ENCODE results near the gene IREB2.
A peak's percentile ranks its signal among the peaks of the same experiment; 100 is the strongest.
"Not testable (repeated sequence)": the region's sequence is repeated elsewhere in the genome, so short reads cannot be mapped to it uniquely, and the experiment has no call there.

Gene IREB2

DNA sequence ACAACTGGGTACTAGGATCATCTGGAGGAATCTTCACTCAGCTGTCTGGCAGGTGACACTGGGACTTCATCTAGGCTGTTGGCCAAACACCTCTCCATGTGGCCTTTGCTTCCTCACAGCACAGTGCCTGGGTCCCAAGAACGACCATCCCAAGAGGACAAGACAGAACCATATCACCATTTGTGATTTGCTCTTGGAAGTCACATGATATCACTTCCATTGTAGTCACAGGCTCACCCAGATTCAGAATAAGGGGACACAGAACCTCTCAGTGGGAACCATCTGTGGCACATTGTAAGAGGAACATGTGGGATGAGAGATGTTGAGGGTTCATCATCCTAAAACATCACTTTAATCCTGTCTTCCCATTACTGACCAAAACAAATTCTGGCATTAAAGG is 100.3 kb downstream of the IREB2 start:
- Histone ChIP-seq H3K36me3 (ENCODE audit: control insufficient read depth in 2 of 2, insufficient read depth in 2 of 2, low read length in 2 of 2) (peaks cover 0 to 10% of the 10 kb centered on the region in 2 donors), H3K9ac (ENCODE audit: low read depth in 1 of 2, low read length in 2 of 2) (no peak overlapping the region), H3K4me3 (ENCODE audit: low read length in 2 of 2) (no peak overlapping the region), H3K4me1 (ENCODE audit: control insufficient read depth in 2 of 2, insufficient read depth in 2 of 2, low read length in 2 of 2) (peaks cover 3 to 11% of the 10 kb centered on the region in 2 donors), H3K27ac (ENCODE audit: low read depth in 2 of 2, low read length in 2 of 2) (no peak overlapping the region), H3K27me3 (ENCODE audit: control insufficient read depth in 2 of 2, insufficient read depth in 2 of 2, low read length in 2 of 2) (no peaks in the 10 kb centered on the region), H3K9me3 (ENCODE audit: control insufficient read depth in 2 of 2, low read length in 2 of 2) (no peaks in the 10 kb centered on the region)

GRCh38 chr15:78539464-78540140 is 101.6 kb downstream of the IREB2 start:
- H3K9me3 ChIP-seq (ENCODE audit: control insufficient read depth in 2 of 2, low read length in 2 of 2); H3K27me3 ChIP-seq (ENCODE audit: control insufficient read depth in 2 of 2, insufficient read depth in 2 of 2, low read length in 2 of 2): not testable (repeated sequence)
- Histone ChIP-seq H3K4me1 (ENCODE audit: control insufficient read depth in 2 of 2, insufficient read depth in 2 of 2, low read length in 2 of 2) (peaks cover 3 to 11% of the 10 kb centered on the region in 2 donors), H3K4me3 (ENCODE audit: low read length in 2 of 2) (peak overlapping the region; percentile 90 to 93), H3K9ac (ENCODE audit: low read depth in 1 of 2, low read length in 2 of 2) (peak overlapping the region; percentile 93 to 95), H3K27ac (ENCODE audit: low read depth in 2 of 2, low read length in 2 of 2) (peak overlapping the region; percentile 93 to 95), H3K36me3 (ENCODE audit: control insufficient read depth in 2 of 2, insufficient read depth in 2 of 2, low read length in 2 of 2) (peaks cover 8 to 11% of the 10 kb centered on the region in 2 donors)

GRCh38 chr15:78540141-78540870 is 102.3 kb downstream of the IREB2 start, which contains the start of gene PSMA4:
Gene PSMA4, plus strand, starts transcription at chr15:78540444. Its CDS starts 1,484 bp downstream, at chr15:78541928.
- H3K4me1 ChIP-seq (ENCODE audit: control insufficient read depth in 2 of 2, insufficient read depth in 2 of 2, low read length in 2 of 2) = peaks cover 3 to 11% of the 10 kb centered on the region in 2 donors
- H3K9me3 ChIP-seq (ENCODE audit: control insufficient read depth in 2 of 2, low read length in 2 of 2) = no peaks in the 10 kb centered on the region
- H3K27me3 ChIP-seq (ENCODE audit: control insufficient read depth in 2 of 2, insufficient read depth in 2 of 2, low read length in 2 of 2) = no peaks in the 10 kb centered on the region
- peak within 1 kb of the TSS; percentile 93 to 95 for H3K9ac ChIP-seq (ENCODE audit: low read depth in 1 of 2, low read length in 2 of 2)
- peak within 1 kb of the TSS; percentile 90 to 93 for H3K4me3 ChIP-seq (ENCODE audit: low read length in 2 of 2)
- peak within 1 kb of the TSS; percentile 93 to 95 for H3K27ac ChIP-seq (ENCODE audit: low read depth in 2 of 2, low read length in 2 of 2)
- peaks cover 15 to 18% of the 10 kb centered on the region in 2 donors for H3K36me3 ChIP-seq (ENCODE audit: control insufficient read depth in 2 of 2, insufficient read depth in 2 of 2, low read length in 2 of 2)

GRCh38 chr15:78540871-78541743 is 103.1 kb downstream of the IREB2 start:
- Histone ChIP-seq H3K27ac (ENCODE audit: low read depth in 2 of 2, low read length in 2 of 2) (peak overlapping the region; percentile 93 to 95), H3K4me3 (ENCODE audit: low read length in 2 of 2) (peak overlapping the region; percentile 90 to 93), H3K27me3 (ENCODE audit: control insufficient read depth in 2 of 2, insufficient read depth in 2 of 2, low read length in 2 of 2) (no peaks in the 10 kb centered on the region), H3K9me3 (ENCODE audit: control insufficient read depth in 2 of 2, low read length in 2 of 2) (no peaks in the 10 kb centered on the region), H3K9ac (ENCODE audit: low read depth in 1 of 2, low read length in 2 of 2) (peak overlapping the region; percentile 93 to 95), H3K4me1 (ENCODE audit: control insufficient read depth in 2 of 2, insufficient read depth in 2 of 2, low read length in 2 of 2) (peaks cover 3 to 11% of the 10 kb centered on the region in 2 donors), H3K36me3 (ENCODE audit: control insufficient read depth in 2 of 2, insufficient read depth in 2 of 2, low read length in 2 of 2) (peaks cover 23% of the 10 kb centered on the region in 2 donors)

DNA sequence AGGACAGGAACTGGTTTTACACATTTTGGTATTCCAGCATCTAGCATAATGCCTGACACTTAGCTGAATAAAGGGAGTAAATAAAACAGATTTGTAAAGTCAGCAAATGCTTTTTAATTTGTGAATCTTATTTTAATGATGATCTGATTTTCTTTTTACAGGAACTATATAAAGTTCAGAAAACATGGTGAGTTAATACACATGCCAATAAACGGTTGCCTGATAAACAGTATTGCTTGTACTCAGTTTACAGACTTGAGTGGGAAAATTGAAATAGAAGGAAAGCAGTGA is 103.7 kb downstream of the IREB2 start:
- Histone ChIP-seq H3K9me3 (ENCODE audit: control insufficient read depth in 2 of 2, low read length in 2 of 2) (no peaks in the 10 kb centered on the region), H3K4me1 (ENCODE audit: control insufficient read depth in 2 of 2, insufficient read depth in 2 of 2, low read length in 2 of 2) (peaks cover 3 to 11% of the 10 kb centered on the region in 2 donors), H3K9ac (ENCODE audit: low read depth in 1 of 2, low read length in 2 of 2) (peak overlapping the region in 1 of 2 donors; percentile 93), H3K36me3 (ENCODE audit: control insufficient read depth in 2 of 2, insufficient read depth in 2 of 2, low read length in 2 of 2) (peaks cover 27 to 28% of the 10 kb centered on the region in 2 donors), H3K27ac (ENCODE audit: low read depth in 2 of 2, low read length in 2 of 2) (peak overlapping the region in 1 of 2 donors; percentile 93), H3K27me3 (ENCODE audit: control insufficient read depth in 2 of 2, insufficient read depth in 2 of 2, low read length in 2 of 2) (no peaks in the 10 kb centered on the region), H3K4me3 (ENCODE audit: low read length in 2 of 2) (peak overlapping the region; percentile 90 to 93)

DNA sequence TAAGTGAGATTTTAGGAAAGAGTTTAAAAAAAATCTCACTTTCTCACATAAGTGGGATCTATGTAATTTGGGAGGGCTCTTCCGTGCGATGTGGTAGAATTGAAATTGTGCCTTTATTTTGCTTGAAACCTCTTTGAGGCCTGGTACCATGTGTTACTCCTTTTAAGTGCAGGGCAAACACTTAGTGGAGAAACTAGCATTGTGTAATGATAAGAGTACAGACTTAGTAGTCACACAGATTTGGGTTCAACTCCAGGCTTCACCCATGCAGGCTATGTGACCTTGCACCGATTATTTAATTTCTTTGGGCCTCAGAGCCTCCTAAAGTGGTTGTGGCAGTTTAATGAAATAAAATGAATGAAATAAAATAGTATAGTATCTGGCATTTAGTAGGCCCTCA is 104.6 kb downstream of the IREB2 start:
- H3K4me3 ChIP-seq (ENCODE audit: low read length in 2 of 2) = no peak overlapping the region
- H3K27ac ChIP-seq (ENCODE audit: low read depth in 2 of 2, low read length in 2 of 2) = no peak overlapping the region
- peaks cover 3 to 11% of the 10 kb centered on the region in 2 donors for H3K4me1 ChIP-seq (ENCODE audit: control insufficient read depth in 2 of 2, insufficient read depth in 2 of 2, low read length in 2 of 2)
- H3K9ac ChIP-seq (ENCODE audit: low read depth in 1 of 2, low read length in 2 of 2) = no peak overlapping the region
- H3K27me3 ChIP-seq (ENCODE audit: control insufficient read depth in 2 of 2, insufficient read depth in 2 of 2, low read length in 2 of 2) = no peaks in the 10 kb centered on the region
- H3K36me3 ChIP-seq (ENCODE audit: control insufficient read depth in 2 of 2, insufficient read depth in 2 of 2, low read length in 2 of 2) = peaks cover 32 to 35% of the 10 kb centered on the region in 2 donors
- no peaks in the 10 kb centered on the region for H3K9me3 ChIP-seq (ENCODE audit: control insufficient read depth in 2 of 2, low read length in 2 of 2)

DNA sequence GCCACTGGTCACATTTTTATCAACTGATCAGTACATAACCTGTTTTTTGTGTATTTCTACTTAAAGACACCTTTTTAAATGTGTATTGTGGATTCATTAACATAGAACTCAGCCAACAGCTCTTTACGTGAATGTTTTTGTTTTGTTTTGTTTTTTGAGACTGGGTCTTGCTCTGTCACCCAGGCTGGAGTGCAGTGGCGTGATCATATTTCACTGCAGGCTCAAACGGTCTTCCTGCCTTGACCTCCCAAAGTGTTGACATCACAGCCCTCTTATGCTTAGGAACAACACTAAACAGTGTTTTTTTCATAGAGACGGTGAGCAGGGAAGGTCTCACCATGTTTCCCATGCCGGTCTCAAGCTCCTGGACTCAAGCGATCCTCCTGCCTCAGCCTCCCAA is 112.2 kb downstream of the IREB2 start:
- H3K27ac ChIP-seq (ENCODE audit: low read depth in 2 of 2, low read length in 2 of 2) = no peak overlapping the region
- H3K4me1 ChIP-seq (ENCODE audit: control insufficient read depth in 2 of 2, insufficient read depth in 2 of 2, low read length in 2 of 2) = no peaks in the 10 kb centered on the region
- no peaks in the 10 kb centered on the region for H3K27me3 ChIP-seq (ENCODE audit: control insufficient read depth in 2 of 2, insufficient read depth in 2 of 2, low read length in 2 of 2)
- no peaks in the 10 kb centered on the region for H3K9me3 ChIP-seq (ENCODE audit: control insufficient read depth in 2 of 2, low read length in 2 of 2)
- peaks cover 38 to 55% of the 10 kb centered on the region in 2 donors for H3K36me3 ChIP-seq (ENCODE audit: control insufficient read depth in 2 of 2, insufficient read depth in 2 of 2, low read length in 2 of 2)
- no peak overlapping the region for H3K9ac ChIP-seq (ENCODE audit: low read depth in 1 of 2, low read length in 2 of 2)
- H3K4me3 ChIP-seq (ENCODE audit: low read length in 2 of 2) = no peak overlapping the region

DNA sequence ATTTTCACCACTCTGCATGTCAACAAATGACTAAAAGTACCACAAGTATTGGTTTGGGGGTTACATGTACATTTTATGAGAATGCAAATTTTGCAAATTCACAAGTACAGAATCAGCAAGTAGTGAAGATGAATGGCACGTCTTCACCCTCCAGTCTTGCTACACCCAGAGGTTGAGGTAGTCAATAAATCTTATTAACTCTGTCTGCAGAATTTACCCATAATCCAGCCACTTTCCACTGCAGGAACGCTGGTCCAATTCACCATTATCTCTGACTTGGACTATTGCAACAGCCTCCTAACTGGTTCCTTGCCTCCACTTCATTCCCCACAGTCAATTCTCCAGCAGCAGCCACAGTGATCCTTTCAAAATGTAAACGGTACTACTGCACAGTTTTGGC is 112.8 kb downstream of the IREB2 start:
- Histone ChIP-seq H3K4me1 (ENCODE audit: control insufficient read depth in 2 of 2, insufficient read depth in 2 of 2, low read length in 2 of 2) (no peaks in the 10 kb centered on the region), H3K9me3 (ENCODE audit: control insufficient read depth in 2 of 2, low read length in 2 of 2) (no peaks in the 10 kb centered on the region), H3K36me3 (ENCODE audit: control insufficient read depth in 2 of 2, insufficient read depth in 2 of 2, low read length in 2 of 2) (peaks cover 32 to 49% of the 10 kb centered on the region in 2 donors), H3K9ac (ENCODE audit: low read depth in 1 of 2, low read length in 2 of 2) (no peak overlapping the region), H3K27me3 (ENCODE audit: control insufficient read depth in 2 of 2, insufficient read depth in 2 of 2, low read length in 2 of 2) (no peaks in the 10 kb centered on the region), H3K4me3 (ENCODE audit: low read length in 2 of 2) (no peak overlapping the region), H3K27ac (ENCODE audit: low read depth in 2 of 2, low read length in 2 of 2) (no peak overlapping the region)

Measured in mucosa of rectum (tissue), 2 donors.